ENCODE results near the gene LRMDA.

DNA sequence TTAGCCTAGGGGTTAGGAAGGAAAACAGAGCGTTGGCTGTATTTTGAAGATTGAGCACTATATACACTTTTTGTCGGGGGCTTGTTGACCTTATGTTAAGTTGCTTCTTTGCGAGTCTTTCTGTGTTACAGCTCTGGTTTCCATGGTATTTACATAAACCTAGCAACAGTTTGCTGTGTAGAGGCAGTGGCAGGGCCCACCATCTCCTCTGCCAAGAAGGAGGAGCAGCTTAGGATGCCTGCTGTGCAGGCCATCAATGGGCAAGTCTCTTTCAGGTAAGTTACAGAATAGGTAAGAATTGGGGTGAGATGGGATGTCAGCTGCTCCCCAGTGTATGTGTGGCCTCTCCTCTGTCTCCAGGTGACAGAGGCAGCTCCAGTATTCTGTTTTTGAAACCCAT, 485.5 kb downstream of the LRMDA start:
- TF ChIP-seq EP300 (IDR thresholded peaks at IDR 0.05) = no peak
- TF ChIP-seq, protein P1, sequence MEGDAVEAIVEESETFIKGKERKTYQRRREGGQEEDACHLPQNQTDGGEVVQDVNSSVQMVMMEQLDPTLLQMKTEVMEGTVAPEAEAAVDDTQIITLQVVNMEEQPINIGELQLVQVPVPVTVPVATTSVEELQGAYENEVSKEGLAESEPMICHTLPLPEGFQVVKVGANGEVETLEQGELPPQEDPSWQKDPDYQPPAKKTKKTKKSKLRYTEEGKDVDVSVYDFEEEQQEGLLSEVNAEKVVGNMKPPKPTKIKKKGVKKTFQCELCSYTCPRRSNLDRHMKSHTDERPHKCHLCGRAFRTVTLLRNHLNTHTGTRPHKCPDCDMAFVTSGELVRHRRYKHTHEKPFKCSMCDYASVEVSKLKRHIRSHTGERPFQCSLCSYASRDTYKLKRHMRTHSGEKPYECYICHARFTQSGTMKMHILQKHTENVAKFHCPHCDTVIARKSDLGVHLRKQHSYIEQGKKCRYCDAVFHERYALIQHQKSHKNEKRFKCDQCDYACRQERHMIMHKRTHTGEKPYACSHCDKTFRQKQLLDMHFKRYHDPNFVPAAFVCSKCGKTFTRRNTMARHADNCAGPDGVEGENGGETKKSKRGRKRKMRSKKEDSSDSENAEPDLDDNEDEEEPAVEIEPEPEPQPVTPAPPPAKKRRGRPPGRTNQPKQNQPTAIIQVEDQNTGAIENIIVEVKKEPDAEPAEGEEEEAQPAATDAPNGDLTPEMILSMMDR (IDR thresholded peaks at IDR 0.05) = no peak
- no peak for TF ChIP-seq POLR2A (IDR thresholded peaks at IDR 0.05)

Data from sigmoid colon (tissue), 4 donors.